GM12878 (cell line): Measurements from ENCODE around the gene LGALS9C. TPM values are rescaled to one million over a fixed set of nuclear protein-coding genes. Genes with fewer than 3 reads are reported as not detected.
"Not testable (repeated sequence)": the region's sequence is repeated elsewhere in the genome, so short reads cannot be mapped to it uniquely, and the experiment has no call there.

ENCODE experiments used
- ATAC-seq: fragments of 200-7000 bp; cut with Tn5 transposase; 3 replicates; pipeline ENCODE4 v1.9.1; 2020; ENCODE audit warnings: mild to moderate bottlenecking, moderate library complexity
- BruUV-seq: library from RNA; stranded (reverse); fragments of 400-500 nt; replicated peaks from 2 replicates; lab custom pipeline; 2021; lab: Mats Ljungman, UMichigan
- CTCF ChIA-PET: fragments of 300-600 bp; sonication (Branson Sonifier 250); formaldehyde crosslinking; extraction: SDS; loops from one replicate; lab custom pipeline; 2021; ENCODE audit warnings: inconsistent platforms; lab: Yijun Ruan, JAX
- POLR2A ChIA-PET: fragments of 350-600 bp; formaldehyde crosslinking; extraction: SDS; loops from one replicate; lab custom pipeline; 2021; ENCODE audit warnings: inconsistent platforms; lab: Charles Lee
- RAD21 ChIA-PET: fragments of 300-600 bp; sonication (Branson Sonifier 250); formaldehyde crosslinking; loops from one replicate; lab custom pipeline; 2023; ENCODE audit warnings: antibody characterized with exemption; ENCODE audit not compliant: unreplicated experiment; lab: Charles Lee
- SMC1A ChIA-PET: fragments of 300-600 bp; sonication (Branson Sonifier 250); formaldehyde crosslinking; loops from one replicate; lab custom pipeline; 2023; ENCODE audit not compliant: unreplicated experiment, uncharacterized antibody; lab: Charles Lee
- DNase-seq: peaks from one replicate; pipeline ENCODE4 v3.0.0-alpha.2; 2011; ENCODE audit warnings: low read depth, low spot score
- FAIRE-seq: peaks from 3 replicates; lab custom pipeline; 2011; peaks lifted over from hg19 to GRCh38; lab: Jason Lieb, UNC
- H2AFZ ChIP-seq: 2 replicates; pipeline ENCODE4 v1.6.0; 2011; ENCODE audit warnings: low read depth, low read length, control low read depth; ENCODE audit not compliant: control insufficient read depth
- H3K27ac ChIP-seq: 2 replicates; pipeline ENCODE4 v1.5.1; 2011; ENCODE audit warnings: control low read depth; ENCODE audit not compliant: control insufficient read depth, insufficient read depth
- H3K27me3 ChIP-seq, 2 experiments: replicated peaks in 1 of 2; 2 replicates each; pipeline versions ENCODE4 v1.6.0 to v1.6.1; 2011; ENCODE audit warnings: low read length in 1 of 2; ENCODE audit not compliant: control insufficient read depth in 2 of 2, insufficient read depth in 2 of 2
- H3K36me3 ChIP-seq, 2 experiments: 2 replicates each; pipeline ENCODE4 v1.5.1; 2011; ENCODE audit warnings: low read length in 1 of 2; ENCODE audit not compliant: control insufficient read depth in 2 of 2, insufficient read depth in 2 of 2
- H3K4me1 ChIP-seq: 2 replicates; pipeline ENCODE4 v1.6.1; 2011; ENCODE audit warnings: mild to moderate bottlenecking, low read length, moderate library complexity, mixed read lengths; ENCODE audit not compliant: control insufficient read depth, insufficient read depth
- H3K4me2 ChIP-seq: 2 replicates; pipeline ENCODE4 v1.6.0; 2011; ENCODE audit warnings: control low read depth; ENCODE audit not compliant: control insufficient read depth, insufficient read depth
- H3K4me3 ChIP-seq: fragments of 200-600 bp; sonication (generic); 2 replicates; pipeline ENCODE4 v1.5.1; 2016
- H3K79me2 ChIP-seq: 2 replicates; pipeline ENCODE4 v1.6.0; 2011; ENCODE audit warnings: low read length; ENCODE audit not compliant: control insufficient read depth, insufficient read depth
- H3K9ac ChIP-seq: 2 replicates; pipeline ENCODE4 v1.8.0; 2011; ENCODE audit warnings: low read length, control low read depth, mixed read lengths; ENCODE audit not compliant: control insufficient read depth, insufficient read depth
- H3K9me3 ChIP-seq: replicated peaks from 3 replicates; pipeline ENCODE4 v1.5.1; 2011; ENCODE audit warnings: mild to moderate bottlenecking, low read length; ENCODE audit not compliant: control insufficient read depth, insufficient read depth
- H4K20me1 ChIP-seq: 2 replicates; pipeline ENCODE4 v1.6.0; 2011; ENCODE audit not compliant: control insufficient read depth, insufficient read depth
- WGBS: methylation state at CpG from one replicate; pipeline ENCODE4 v1.1.6; 2016; ENCODE audit warnings: low lambda C conversion rate; ENCODE audit not compliant: insufficient replicate concordance, insufficient coverage; ENCODE audit errors: missing lambda C conversion rate; 5-methylcytosine and 5-hydroxymethylcytosine counted together
- in situ Hi-C: fragments of 300-500 bp; cut with MboI; formaldehyde crosslinking; loops from 9 replicates; pipeline ENCODE4 v1.14.3; 2018; ENCODE audit warnings: mixed read lengths
- intact Hi-C: fragments of 100-400 bp; cut with micrococcal nuclease; formaldehyde crosslinking; loops from one replicate; pipeline ENCODE4 v1.14.2; 2022; ENCODE audit not compliant: unreplicated experiment
- polyA plus RNA-seq, 11 experiments: library from polyadenylated mRNA; depleted of rRNA in 4 of 11; unstranded in 6 of 11; stranded (reverse) in 5 of 11; fragments of >200 nt; fragmentation: Nextera tagmentation in 4 of 11; fragmentation: Illumina TruSeq in 1 of 11; extraction: Ambion mirVana in 4 of 11; extraction: Trizol in 1 of 11; gene quantifications; 1 replicate in 1 of 11; 2 replicates in 10 of 11; pipeline versions ENCODE4 v1.2.1 to v1.2.3, GENCODE V29; 2011 to 2016; ENCODE audit warnings: inconsistent platforms in 2 of 11, missing spikeins in 2 of 11, low read depth in 1 of 11
- small RNA-seq: library from RNA; depleted of rRNA; stranded (forward); fragments of <200 nt; gene quantifications from one replicate; pipeline ENCODE3, GENCODE V24; 2014
- total RNA-seq, 4 experiments: library from RNA; depleted of rRNA in 3 of 4; stranded (reverse); fragments of >200 nt in 3 of 4; fragmentation: Illumina TruSeq in 1 of 4; extraction: Trizol in 1 of 4; gene quantifications; 2 replicates each; pipeline versions ENCODE4 v1.2.1 to v1.2.3, GENCODE V29; 2013 to 2021

The LGALS9C gene
- total and polyA plus RNA-seq, 10 of the 15 experiments (the other 5 are each of a cell fraction or from before 2014, with no cell fraction given), result 0.18 to 2.0 (median 1.1) TPM; not detected in 1

GRCh38 chr17:18542234-18542633 lies 65.6 kb downstream of the LGALS9C start:
- H3K27me3 ChIP-seq, H3K27ac ChIP-seq, DNase-seq, H3K79me2 ChIP-seq, CTCF ChIA-PET, H3K36me3 ChIP-seq, POLR2A ChIA-PET, FAIRE-seq, H3K4me1 ChIP-seq, intact Hi-C loops, RAD21 ChIA-PET, BruUV-seq, H4K20me1 ChIP-seq, ATAC-seq, in situ Hi-C loops, SMC1A ChIA-PET, H2AFZ ChIP-seq, H3K9ac ChIP-seq, H3K4me2 ChIP-seq, H3K9me3 ChIP-seq, H3K4me3 ChIP-seq: not testable (repeated sequence)
- WGBS, result 50% methylated on average over 2 of the region's 5 CpGs

- H3K36me3 ChIP-seq, H3K9ac ChIP-seq, CTCF ChIA-PET, H3K4me1 ChIP-seq, H2AFZ ChIP-seq, POLR2A ChIA-PET, H3K27me3 ChIP-seq, in situ Hi-C loops, BruUV-seq, H3K4me3 ChIP-seq, RAD21 ChIA-PET, H3K4me2 ChIP-seq, H3K9me3 ChIP-seq, FAIRE-seq, H3K27ac ChIP-seq, ATAC-seq, H4K20me1 ChIP-seq, SMC1A ChIA-PET, DNase-seq, intact Hi-C loops, H3K79me2 ChIP-seq: not testable (repeated sequence)
- 75% methylated on average over 4 of the region's 5 CpGs for WGBS
Observed at GRCh38 chr17:18542907-18543306, 66.3 kb downstream of the LGALS9C start.

Small RNA genes within 50 kb of the gene (small RNA-seq; reads per million reads assigned to genes)
- not detected for gene AL353997.1
- gene AL353997.4, result not detected

Other genes starting within 250 kb of the LGALS9C start
Only the 7 nearest of the 8 such genes appear.
- gene MIEF2, start 216.1 kb upstream of the LGALS9C start, total RNA-seq (2014; rRNA removed), result 6.6 and 7.3 TPM in 2 replicates
- gene MIEF2, start 216.1 kb upstream of the LGALS9C start, total RNA-seq (2014; rRNA removed; fragmentation: Illumina TruSeq; extraction: Trizol), result 1.6 and 1.7 TPM in 2 replicates
- gene MIEF2, start 216.1 kb upstream of the LGALS9C start, total RNA-seq (2021), result 8.3 and 8.4 TPM in 2 replicates
- gene MIEF2, start 216.1 kb upstream of the LGALS9C start, polyA plus RNA-seq (2011; rRNA removed), result 2.3 and 3.9 TPM in 2 replicates
- gene MIEF2, start 216.1 kb upstream of the LGALS9C start, polyA plus RNA-seq (2014; fragmentation: Illumina TruSeq; extraction: Trizol), result 0.35 and 1.4 TPM in 2 replicates
- under 1 TPM; 0.16 to 0.42 TPM for gene MIEF2, start 216.1 kb upstream of the LGALS9C start, polyA plus RNA-seq (2014; fragmentation: Nextera tagmentation; extraction: Ambion mirVana)
- 4.2 and 6.1 TPM in 2 replicates for gene MIEF2, start 216.1 kb upstream of the LGALS9C start, polyA plus RNA-seq (2014; rRNA removed)
- 1 to 10 TPM; 7.1 to 9.2 TPM for gene MIEF2, start 216.1 kb upstream of the LGALS9C start, polyA plus RNA-seq (2016; fragmentation: Nextera tagmentation; extraction: Ambion mirVana)
- gene TOP3A, start 161.8 kb upstream of the LGALS9C start, total RNA-seq (2014; rRNA removed), result 32.8 and 39.5 TPM in 2 replicates
- 31.3 and 33.6 TPM in 2 replicates for gene TOP3A, start 161.8 kb upstream of the LGALS9C start, total RNA-seq (2014; rRNA removed; fragmentation: Illumina TruSeq; extraction: Trizol)
- 50.0 and 51.9 TPM in 2 replicates for gene TOP3A, start 161.8 kb upstream of the LGALS9C start, total RNA-seq (2021)
- gene TOP3A, start 161.8 kb upstream of the LGALS9C start, polyA plus RNA-seq (2011; rRNA removed), result 21.6 and 25.3 TPM in 2 replicates
- gene TOP3A, start 161.8 kb upstream of the LGALS9C start, polyA plus RNA-seq (2014; fragmentation: Illumina TruSeq; extraction: Trizol), result 22.8 and 30.8 TPM in 2 replicates
- gene TOP3A, start 161.8 kb upstream of the LGALS9C start, polyA plus RNA-seq (2014; fragmentation: Nextera tagmentation; extraction: Ambion mirVana), result 10 to 100 TPM in 1 of 2 experiments, 1 to 10 TPM in 1; 4.2 to 11.5 TPM
- 30.0 and 30.2 TPM in 2 replicates for gene TOP3A, start 161.8 kb upstream of the LGALS9C start, polyA plus RNA-seq (2014; rRNA removed)
- 10 to 100 TPM; 35.3 to 39.4 TPM for gene TOP3A, start 161.8 kb upstream of the LGALS9C start, polyA plus RNA-seq (2016; fragmentation: Nextera tagmentation; extraction: Ambion mirVana)
- gene SMCR8, start 161.5 kb upstream of the LGALS9C start, total RNA-seq (2014; rRNA removed), result 10.4 and 11.6 TPM in 2 replicates
- gene SMCR8, start 161.5 kb upstream of the LGALS9C start, total RNA-seq (2014; rRNA removed; fragmentation: Illumina TruSeq; extraction: Trizol), result 9.6 and 10.9 TPM in 2 replicates
- gene SMCR8, start 161.5 kb upstream of the LGALS9C start, total RNA-seq (2021), result 14.6 and 16.4 TPM in 2 replicates
- 5.3 and 6.4 TPM in 2 replicates for gene SMCR8, start 161.5 kb upstream of the LGALS9C start, polyA plus RNA-seq (2011; rRNA removed)
- gene SMCR8, start 161.5 kb upstream of the LGALS9C start, polyA plus RNA-seq (2014; fragmentation: Illumina TruSeq; extraction: Trizol), result 12.1 and 13.4 TPM in 2 replicates
- gene SMCR8, start 161.5 kb upstream of the LGALS9C start, polyA plus RNA-seq (2014; fragmentation: Nextera tagmentation; extraction: Ambion mirVana), result under 1 TPM; 0.52 to 0.77 TPM
- gene SMCR8, start 161.5 kb upstream of the LGALS9C start, polyA plus RNA-seq (2014; rRNA removed), result 9.7 and 9.9 TPM in 2 replicates
- 1 to 10 TPM; 4.5 to 4.7 TPM for gene SMCR8, start 161.5 kb upstream of the LGALS9C start, polyA plus RNA-seq (2016; fragmentation: Nextera tagmentation; extraction: Ambion mirVana)
- gene SHMT1, start 113.2 kb upstream of the LGALS9C start, total RNA-seq (2014; rRNA removed), result 36.6 and 38.8 TPM in 2 replicates
- gene SHMT1, start 113.2 kb upstream of the LGALS9C start, total RNA-seq (2014; rRNA removed; fragmentation: Illumina TruSeq; extraction: Trizol), result 23.5 and 27.2 TPM in 2 replicates
- 34.9 and 38.0 TPM in 2 replicates for gene SHMT1, start 113.2 kb upstream of the LGALS9C start, total RNA-seq (2021)
- 14.6 and 21.7 TPM in 2 replicates for gene SHMT1, start 113.2 kb upstream of the LGALS9C start, polyA plus RNA-seq (2011; rRNA removed)
- 21.9 and 31.3 TPM in 2 replicates for gene SHMT1, start 113.2 kb upstream of the LGALS9C start, polyA plus RNA-seq (2014; fragmentation: Illumina TruSeq; extraction: Trizol)
- gene SHMT1, start 113.2 kb upstream of the LGALS9C start, polyA plus RNA-seq (2014; fragmentation: Nextera tagmentation; extraction: Ambion mirVana), result 1 to 10 TPM; 5.2 to 7.5 TPM
- gene SHMT1, start 113.2 kb upstream of the LGALS9C start, polyA plus RNA-seq (2014; rRNA removed), result 38.0 and 39.6 TPM in 2 replicates
- gene SHMT1, start 113.2 kb upstream of the LGALS9C start, polyA plus RNA-seq (2016; fragmentation: Nextera tagmentation; extraction: Ambion mirVana), result 10 to 100 TPM; 59.7 to 60.1 TPM
- not detected in 2 replicates for gene EVPLL, start 99.0 kb upstream of the LGALS9C start, total RNA-seq (2014; rRNA removed)
- not detected in 2 replicates for gene EVPLL, start 99.0 kb upstream of the LGALS9C start, total RNA-seq (2014; rRNA removed; fragmentation: Illumina TruSeq; extraction: Trizol)
- not detected in 2 replicates for gene EVPLL, start 99.0 kb upstream of the LGALS9C start, total RNA-seq (2021)
- gene EVPLL, start 99.0 kb upstream of the LGALS9C start, polyA plus RNA-seq (2011; rRNA removed), result not detected in 2 replicates
- gene EVPLL, start 99.0 kb upstream of the LGALS9C start, polyA plus RNA-seq (2014; fragmentation: Illumina TruSeq; extraction: Trizol), result not detected in 2 replicates
- gene EVPLL, start 99.0 kb upstream of the LGALS9C start, polyA plus RNA-seq (2014; fragmentation: Nextera tagmentation; extraction: Ambion mirVana), result not detected
- gene EVPLL, start 99.0 kb upstream of the LGALS9C start, polyA plus RNA-seq (2014; rRNA removed), result not detected in 2 replicates
- gene EVPLL, start 99.0 kb upstream of the LGALS9C start, polyA plus RNA-seq (2016; fragmentation: Nextera tagmentation; extraction: Ambion mirVana), result not detected
- gene TBC1D28, start 167.6 kb downstream of the LGALS9C start, total RNA-seq (2014; rRNA removed), result not detected in 2 replicates
- gene TBC1D28, start 167.6 kb downstream of the LGALS9C start, total RNA-seq (2014; rRNA removed; fragmentation: Illumina TruSeq; extraction: Trizol), result not detected in 2 replicates
- gene TBC1D28, start 167.6 kb downstream of the LGALS9C start, total RNA-seq (2021), result not detected in 2 replicates
- not detected in 2 replicates for gene TBC1D28, start 167.6 kb downstream of the LGALS9C start, polyA plus RNA-seq (2011; rRNA removed)
- not detected in 2 replicates for gene TBC1D28, start 167.6 kb downstream of the LGALS9C start, polyA plus RNA-seq (2014; fragmentation: Illumina TruSeq; extraction: Trizol)
- not detected for gene TBC1D28, start 167.6 kb downstream of the LGALS9C start, polyA plus RNA-seq (2014; fragmentation: Nextera tagmentation; extraction: Ambion mirVana)
- gene TBC1D28, start 167.6 kb downstream of the LGALS9C start, polyA plus RNA-seq (2014; rRNA removed), result not detected in 2 replicates
- gene TBC1D28, start 167.6 kb downstream of the LGALS9C start, polyA plus RNA-seq (2016; fragmentation: Nextera tagmentation; extraction: Ambion mirVana), result not detected
- gene FOXO3B, start 205.5 kb downstream of the LGALS9C start, total RNA-seq (2014; rRNA removed), result 0.85 and 1.1 TPM in 2 replicates
- 0.32 and 0.76 TPM in 2 replicates for gene FOXO3B, start 205.5 kb downstream of the LGALS9C start, total RNA-seq (2014; rRNA removed; fragmentation: Illumina TruSeq; extraction: Trizol)
- 1.3 TPM in 2 replicates for gene FOXO3B, start 205.5 kb downstream of the LGALS9C start, total RNA-seq (2021)
- 0.27 and 1.0 TPM in 2 replicates for gene FOXO3B, start 205.5 kb downstream of the LGALS9C start, polyA plus RNA-seq (2011; rRNA removed)
- 0.97 and 1.1 TPM in 2 replicates for gene FOXO3B, start 205.5 kb downstream of the LGALS9C start, polyA plus RNA-seq (2014; fragmentation: Illumina TruSeq; extraction: Trizol)
- gene FOXO3B, start 205.5 kb downstream of the LGALS9C start, polyA plus RNA-seq (2014; fragmentation: Nextera tagmentation; extraction: Ambion mirVana), result under 1 TPM; 0.05 to 0.08 TPM
- gene FOXO3B, start 205.5 kb downstream of the LGALS9C start, polyA plus RNA-seq (2014; rRNA removed), result 0.82 and 1.4 TPM in 2 replicates
- under 1 TPM; 0.18 to 0.40 TPM for gene FOXO3B, start 205.5 kb downstream of the LGALS9C start, polyA plus RNA-seq (2016; fragmentation: Nextera tagmentation; extraction: Ambion mirVana)